A172 (cell line): ENCODE measurements around the gene NID1. TPM values are rescaled to one million over a fixed set of nuclear protein-coding genes. Genes with fewer than 3 reads are reported as not detected.
"Not testable (repeated sequence)": the region's sequence is repeated elsewhere in the genome, so short reads cannot be mapped to it uniquely, and the experiment has no call there.

Experiments used
- DNase-seq: peaks from one replicate; pipeline ENCODE4 v3.0.0-alpha.2; 2015; ENCODE audit warnings: low spot score
- total RNA-seq: library from RNA; depleted of rRNA; stranded (reverse); fragments of >200 nt; shearing (Covaris generic); gene quantifications from 2 replicates; pipeline ENCODE4 v1.2.3, GENCODE V29; 2014; rRNA removed

The NID1 gene
- total RNA-seq, 1 experiment from 2014 or later, result 57.5 TPM

- DNase-seq, result no peak
These were observed 129.4 kb downstream of the NID1 start for GRCh38 chr1:235935235-235936225.

GRCh38 chr1:235933766-235934116 lies 131.1 kb downstream of the NID1 start:
- no peak for DNase-seq

GRCh38 chr1:235933017-235933765 lies 131.7 kb downstream of the NID1 start:
- no peak for DNase-seq

- DNase-seq, result peak; percentile 66
These were observed 132.8 kb downstream of the NID1 start for GRCh38 chr1:235932090-235932510.

- no peak for DNase-seq
These were observed 133.6 kb downstream of the NID1 start for GRCh38 chr1:235931171-235931738.

- no peak for DNase-seq
These were observed 134.3 kb downstream of the NID1 start for GRCh38 chr1:235930543-235930942.

GRCh38 chr1:235929216-235929615 lies 135.7 kb downstream of the NID1 start:
- DNase-seq, result no peak

- no peak for DNase-seq
These were observed 136.7 kb downstream of the NID1 start for GRCh38 chr1:235928197-235928596.

GRCh38 chr1:235927551-235927950 lies 137.3 kb downstream of the NID1 start:
- DNase-seq, result not testable (repeated sequence)

Other genes with a start within 250 kb of the NID1 start
- 17.6 and 32.8 TPM in 2 replicates for gene LYST, start 198.2 kb downstream of the NID1 start, total RNA-seq
- 10.3 and 17.4 TPM in 2 replicates for gene GPR137B, start 77.4 kb upstream of the NID1 start, total RNA-seq
- gene ERO1B, start 216.9 kb upstream of the NID1 start, total RNA-seq, result 3.8 and 7.8 TPM in 2 replicates